Lung microvascular endothelial cell (primary cell): ENCODE data around the gene TTC39C. TPM values are rescaled to one million over a fixed set of nuclear protein-coding genes. Genes with fewer than 3 reads are reported as not detected.
"Not testable (repeated sequence)": the region's sequence is repeated elsewhere in the genome, so short reads cannot be mapped to it uniquely, and the experiment has no call there.

Experiments
- DNase-seq, 2 donors: peaks; one replicate each; pipeline versions ENCODE4 v3.0.0 to v3.0.0-alpha.2; 2010; ENCODE audit warnings: low read depth in 2 of 2
- total RNA-seq: library from RNA; depleted of rRNA; stranded (reverse); fragments of >200 nt; gene quantifications from 2 replicates; pipeline ENCODE4 v1.2.1, GENCODE V29; 2014

TTC39C gene
- total RNA-seq, 1 donor from 2014 or later = 1.2 TPM

DNA sequence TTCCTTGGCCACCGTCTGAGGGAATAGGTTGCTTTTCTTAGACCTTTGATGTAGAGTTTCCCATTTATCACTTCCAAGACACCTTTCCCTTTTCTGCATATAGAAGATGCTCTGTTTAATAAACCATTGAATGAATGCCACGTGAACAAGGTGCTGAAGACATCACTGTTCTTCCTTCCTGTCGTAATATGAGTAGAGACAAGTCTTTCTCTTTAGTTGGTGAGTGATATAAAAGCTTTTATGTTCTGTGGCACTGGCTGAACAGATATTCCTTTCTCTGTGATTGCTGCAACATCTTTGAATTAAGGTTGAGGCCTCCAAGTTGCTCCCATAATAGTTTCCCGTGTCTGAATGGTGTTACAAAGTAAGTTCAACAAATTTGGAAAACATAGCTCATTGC lies 38.7 kb downstream of the TTC39C start:
- no peak for DNase-seq

GRCh38 chr18:24054130-24054529 lies 39.6 kb downstream of the TTC39C start:
- no peak for DNase-seq

GRCh38 chr18:24055009-24055804 lies 40.7 kb downstream of the TTC39C start:
- no peak for DNase-seq

DNA sequence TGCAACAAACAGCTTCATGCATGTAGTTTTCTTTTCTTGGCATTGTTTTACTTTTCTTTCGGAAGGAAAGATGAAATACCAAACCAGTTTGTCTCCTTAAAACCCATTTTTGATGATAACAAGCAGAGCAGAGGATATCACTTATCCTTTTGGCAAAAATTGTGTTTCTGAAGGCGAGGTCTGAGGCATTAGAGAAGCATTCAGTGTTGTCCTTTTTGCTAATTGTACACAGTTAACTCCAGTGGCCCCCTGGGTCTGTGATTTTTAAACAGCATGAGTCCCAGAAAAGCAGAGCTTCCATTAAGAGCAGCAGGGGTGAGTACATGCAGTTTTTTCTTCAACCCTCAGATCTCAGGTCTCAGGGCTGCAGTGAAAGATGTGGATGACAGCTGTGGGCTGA lies 41.3 kb downstream of the TTC39C start:
- DNase-seq = no peak

DNA sequence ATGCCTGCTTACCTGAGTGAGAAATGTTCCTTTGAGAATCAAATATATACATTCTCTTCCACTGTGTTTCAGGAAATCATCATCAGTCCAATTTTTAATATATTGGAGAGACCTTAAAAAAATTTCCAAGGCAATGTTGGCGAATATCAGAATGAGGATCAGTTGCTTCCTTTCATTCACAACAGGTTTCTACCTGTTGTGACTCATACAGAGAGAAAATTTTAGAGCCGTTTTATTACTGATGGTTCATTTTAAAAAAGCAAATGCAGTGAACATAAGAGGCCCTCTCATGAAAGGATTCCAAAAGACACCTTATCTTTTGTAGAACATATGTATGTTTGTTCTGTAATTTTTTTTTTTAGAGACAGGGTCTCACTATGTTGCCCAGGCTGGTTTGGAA lies 42.0 kb downstream of the TTC39C start:
- no peak for DNase-seq

DNA sequence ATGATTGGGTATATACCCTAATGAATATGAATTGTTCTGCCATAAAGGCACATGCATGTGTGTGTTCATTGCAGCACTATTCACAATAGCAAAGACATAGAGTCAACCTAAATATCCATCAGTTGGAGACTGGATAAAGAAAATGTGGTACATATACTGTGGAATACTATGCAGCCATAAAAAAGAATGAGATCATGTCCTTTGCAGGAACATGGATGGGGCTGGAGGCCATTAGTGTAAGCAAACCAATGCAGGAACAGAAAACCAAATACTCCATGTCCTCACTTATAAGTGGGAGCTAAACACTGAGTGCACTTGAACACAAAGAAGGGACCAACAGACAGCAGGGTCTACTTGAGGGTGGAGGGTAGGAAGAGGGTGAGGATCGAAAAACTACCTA lies 43.2 kb downstream of the TTC39C start:
- DNase-seq = no peak

GRCh38 chr18:24059385-24059784 lies 44.8 kb downstream of the TTC39C start:
- not testable (repeated sequence) for DNase-seq

DNA sequence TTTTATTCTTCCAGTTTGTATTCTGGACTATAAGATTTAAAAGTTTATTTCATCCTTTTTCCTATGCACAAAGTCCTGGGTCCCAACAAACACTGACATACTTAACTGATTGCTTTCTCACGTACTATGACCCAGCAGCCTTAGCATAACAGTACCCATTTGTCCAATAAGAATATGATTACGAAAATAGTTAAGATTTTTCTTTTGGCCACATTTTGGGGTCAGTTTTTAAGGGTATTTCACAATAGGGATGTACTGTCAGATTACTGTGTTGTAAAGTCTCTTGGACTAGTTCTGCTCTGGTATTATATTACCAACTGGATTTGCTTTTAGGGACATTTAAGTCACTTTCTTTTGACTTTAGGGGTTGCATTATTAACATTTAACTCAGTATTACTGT lies 46.1 kb downstream of the TTC39C start:
- DNase-seq = no peak

DNA sequence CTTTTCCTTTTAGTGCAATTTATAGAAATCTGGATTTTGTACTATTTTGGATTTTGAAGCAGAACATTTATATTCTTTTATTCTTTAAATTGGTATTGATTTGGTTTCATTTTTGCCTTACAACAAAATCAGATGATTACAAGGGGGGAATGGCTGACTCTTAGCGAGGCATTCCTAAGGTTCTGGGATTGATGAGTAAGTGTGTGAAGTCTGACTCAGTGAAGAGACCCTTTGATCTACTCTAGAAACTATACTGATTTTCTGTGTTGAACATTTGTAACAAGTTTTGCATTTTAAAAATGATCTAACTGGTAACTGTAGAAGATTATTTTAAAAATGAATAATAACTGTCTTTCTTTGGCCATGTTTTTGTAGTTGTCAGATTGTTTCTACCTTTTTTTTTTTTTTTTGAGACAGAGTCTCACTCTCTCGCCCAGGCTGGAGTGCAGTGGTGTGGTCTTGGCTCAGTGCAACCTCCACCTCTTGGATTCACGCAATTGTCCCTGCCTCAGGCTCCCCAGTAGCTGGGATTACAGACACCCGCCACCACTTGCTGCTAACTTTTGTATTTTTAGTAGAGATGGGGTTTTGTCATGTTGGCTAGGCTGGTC lies 48.7 kb downstream of the TTC39C start:
- DNase-seq = no peak

DNA sequence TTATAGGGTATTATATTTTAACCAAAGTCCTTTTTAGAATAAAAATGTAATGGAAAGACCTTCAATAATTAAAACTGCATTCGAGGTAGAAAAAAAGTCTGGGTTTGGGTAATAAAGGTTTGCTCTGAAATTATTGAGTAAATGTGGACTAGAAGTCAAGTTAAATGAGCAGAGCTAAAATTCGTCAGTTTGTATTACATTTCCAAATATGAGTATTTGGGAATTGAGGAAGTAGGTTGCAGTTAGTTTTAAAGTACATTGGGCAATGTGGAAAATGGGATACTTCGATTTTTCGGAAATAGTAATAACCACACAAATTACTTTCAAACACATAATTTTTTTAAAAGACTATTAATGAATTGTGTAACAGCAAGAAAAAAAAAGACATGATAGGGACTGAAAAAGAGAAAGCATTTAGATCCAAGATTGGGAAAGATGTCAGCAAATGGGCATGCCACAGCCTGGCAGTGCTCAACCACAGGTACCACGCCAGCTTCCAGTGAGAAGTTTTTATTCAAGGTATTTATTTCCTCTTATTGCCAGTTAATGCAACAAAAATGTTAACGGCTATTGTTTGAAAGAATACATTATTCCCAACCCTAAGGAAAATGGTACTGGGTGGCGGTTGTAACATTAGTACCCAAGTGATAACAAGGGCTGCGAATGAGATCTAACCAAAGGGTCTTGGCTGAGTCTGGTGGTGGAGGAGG lies 50.0 kb downstream of the TTC39C start:
- no peak for DNase-seq

GRCh38 chr18:24065906-24066305 lies 51.4 kb downstream of the TTC39C start:
- DNase-seq = no peak

DNA sequence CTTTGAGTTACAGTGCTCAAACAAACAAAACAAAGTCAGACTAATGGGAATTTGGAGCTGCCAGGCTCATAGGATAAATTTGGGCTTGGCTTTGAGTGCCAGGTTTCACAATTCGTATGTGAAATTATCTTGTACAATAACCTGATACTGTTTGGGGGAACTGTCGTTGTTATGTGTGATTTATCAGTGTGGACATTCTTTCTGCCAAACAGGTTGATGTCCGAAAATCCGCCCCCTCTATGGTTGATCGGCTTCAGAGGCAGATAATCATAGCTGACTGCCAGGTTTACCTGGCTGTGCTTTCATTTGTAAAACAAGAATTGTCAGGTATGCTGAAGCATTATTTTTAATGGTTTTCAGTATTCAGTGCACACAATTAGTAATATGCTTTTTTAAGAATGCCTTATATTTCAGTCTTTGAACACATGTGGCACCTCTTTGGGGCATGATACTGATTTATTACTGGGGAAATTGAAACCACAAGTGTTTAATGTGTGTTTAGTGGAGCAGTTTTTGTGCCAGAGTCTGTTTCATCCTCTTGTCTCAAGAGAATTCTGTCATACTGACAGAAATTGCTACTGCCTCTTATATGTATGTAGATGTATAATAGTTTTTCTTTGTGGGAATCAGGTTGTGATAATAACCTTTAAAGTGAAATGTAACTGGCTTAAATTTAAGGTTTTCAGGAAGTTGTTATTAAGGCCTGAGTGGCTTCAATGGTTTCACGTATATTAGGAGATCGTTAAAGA lies 54.6 kb downstream of the TTC39C start:
- DNase-seq = no peak

- DNase-seq = no peak
Observed at GRCh38 chr18:24071029-24071428, 56.5 kb downstream of the TTC39C start.

DNA sequence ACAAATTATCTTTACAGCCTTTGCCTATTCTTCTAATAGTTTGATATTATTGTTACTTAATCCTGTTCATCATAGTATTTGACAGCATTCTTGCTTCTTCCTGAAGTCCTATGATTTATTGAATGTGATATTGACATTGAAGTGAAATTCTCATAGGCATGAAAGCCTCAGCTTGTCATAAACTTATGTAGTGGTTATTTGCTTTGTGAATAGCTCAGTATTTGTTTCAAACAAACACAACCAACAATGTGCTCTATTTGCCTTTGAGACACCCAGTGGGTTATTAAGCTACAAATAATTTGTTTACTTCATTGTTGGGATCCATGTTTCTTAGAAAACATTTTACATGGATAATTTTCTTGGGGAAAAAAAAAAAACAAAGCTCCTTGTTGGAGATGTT lies 57.2 kb downstream of the TTC39C start:
- DNase-seq = no peak

DNA sequence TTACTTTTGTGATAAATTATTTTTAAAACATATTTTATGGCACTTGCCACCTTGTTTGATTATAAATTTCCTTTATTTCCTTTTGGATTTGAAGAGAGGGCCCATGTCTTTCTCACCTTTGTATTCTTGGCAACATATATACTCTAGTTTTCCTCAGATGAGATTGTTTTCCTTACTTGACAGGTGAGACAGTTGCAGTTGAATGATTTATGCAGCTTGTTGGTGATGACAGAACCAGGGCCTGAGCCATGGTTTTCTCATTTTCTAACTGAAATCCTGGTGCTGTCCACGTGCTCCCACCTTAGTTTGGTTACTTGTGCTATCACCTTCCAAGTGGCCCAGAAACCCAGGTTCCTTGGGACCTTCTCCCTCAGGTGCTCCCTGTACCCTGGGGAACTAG lies 58.2 kb downstream of the TTC39C start:
- no peak for DNase-seq

DNA sequence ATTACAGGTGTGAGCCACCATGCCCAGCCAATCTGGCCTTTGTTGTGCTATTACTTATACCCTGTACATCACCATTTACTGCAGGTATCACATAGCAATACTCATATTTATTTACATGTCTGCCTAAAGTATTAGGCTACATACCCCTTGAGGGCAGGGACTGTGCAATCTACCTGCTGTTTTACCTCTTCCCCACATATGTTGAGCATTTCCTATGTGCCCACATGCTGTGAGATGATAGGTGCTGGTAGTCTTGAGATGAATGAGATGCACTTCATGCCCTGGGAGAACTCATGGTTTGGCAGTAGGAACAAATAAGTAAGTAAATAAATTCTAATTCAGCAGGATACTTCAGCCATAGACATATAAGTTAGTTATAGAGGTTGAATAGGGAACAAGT lies 59.2 kb downstream of the TTC39C start:
- DNase-seq = no peak

GRCh38 chr18:24074757-24075156 lies 60.2 kb downstream of the TTC39C start:
- DNase-seq = not testable (repeated sequence)

DNA sequence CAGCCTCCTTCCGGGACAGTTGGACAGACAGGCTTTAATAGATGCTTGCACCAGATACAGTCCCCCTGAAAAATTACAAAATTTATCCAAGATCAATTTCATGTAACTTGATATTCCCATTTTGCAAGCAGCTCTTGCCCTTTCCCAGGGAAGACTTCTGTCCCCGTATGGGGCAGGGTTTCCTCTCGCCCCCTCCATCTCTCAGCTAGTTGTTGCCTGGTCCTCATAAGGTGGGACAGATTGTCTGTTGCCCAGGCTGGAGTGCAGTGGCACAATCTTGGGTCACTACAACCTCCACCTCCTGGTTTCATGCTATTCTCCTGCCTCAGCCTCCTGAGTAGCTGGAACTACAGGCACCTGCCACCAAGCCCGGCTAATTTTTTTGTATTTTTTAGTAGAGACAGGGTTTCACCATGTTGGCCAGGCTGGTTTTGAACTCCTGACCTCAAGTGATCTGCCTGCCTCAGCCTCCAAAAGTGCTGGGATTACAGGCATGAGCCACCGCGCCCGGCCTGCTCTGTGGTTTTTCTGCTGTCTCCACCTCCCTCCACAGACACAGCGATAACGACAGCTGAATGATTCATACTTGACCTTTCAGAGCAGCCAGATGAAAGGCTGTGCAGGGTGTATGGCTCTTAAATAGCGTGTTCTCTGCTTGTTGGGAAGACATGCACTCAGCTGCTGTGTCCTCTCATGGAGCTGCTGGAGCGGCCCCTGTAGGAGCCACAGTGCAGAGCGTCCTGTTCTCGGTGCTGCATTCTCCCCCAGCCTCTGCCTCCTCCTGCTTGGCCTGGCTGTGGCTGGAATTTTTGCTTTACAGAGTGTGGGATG lies 61.4 kb downstream of the TTC39C start:
- peak; percentile 34 to 70 for DNase-seq

DNA sequence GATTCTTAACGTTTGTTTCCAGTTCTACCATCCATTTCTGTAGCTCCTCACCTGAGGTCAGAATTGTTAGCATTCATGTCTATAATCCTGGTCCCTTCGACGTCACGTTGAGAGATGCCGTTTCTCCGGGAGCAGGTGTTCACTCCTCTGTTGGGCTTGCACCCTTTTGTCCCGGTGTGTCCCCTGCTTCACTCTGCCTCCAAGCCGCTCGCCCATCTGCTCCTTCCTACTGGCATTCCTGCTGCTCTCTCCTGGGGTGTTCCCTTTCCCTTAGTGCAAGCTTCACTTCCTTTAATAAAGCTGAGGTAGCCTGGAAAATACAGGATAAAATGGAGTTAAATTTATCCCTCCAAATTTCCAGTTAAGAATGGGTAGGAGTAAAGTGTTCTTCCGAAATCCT lies 62.4 kb downstream of the TTC39C start:
- no peak for DNase-seq

DNA sequence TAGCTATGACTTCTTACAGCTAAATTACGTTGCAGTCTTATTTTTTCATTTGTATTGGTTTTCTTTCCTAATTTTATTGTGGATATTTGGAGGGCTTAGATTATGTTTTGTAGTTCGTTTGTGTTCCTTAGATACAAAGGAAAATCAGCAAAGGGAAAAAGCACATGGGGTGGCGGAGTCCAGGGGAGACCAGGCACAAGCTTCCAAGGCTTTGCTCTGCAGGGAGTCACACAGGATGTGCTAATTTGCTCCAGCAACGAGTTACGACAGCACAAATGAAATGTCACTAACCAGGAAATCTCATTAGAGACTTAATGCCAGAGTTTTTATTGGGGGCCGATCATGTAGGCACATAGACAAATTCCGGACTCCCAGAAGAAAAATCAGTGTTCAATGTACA lies 63.8 kb downstream of the TTC39C start:
- DNase-seq = no peak

GRCh38 chr18:24080861-24081260 lies 66.3 kb downstream of the TTC39C start:
- no peak for DNase-seq
